Measurements from ENCODE around the gene TSNAX.

Gene TSNAX

DNA sequence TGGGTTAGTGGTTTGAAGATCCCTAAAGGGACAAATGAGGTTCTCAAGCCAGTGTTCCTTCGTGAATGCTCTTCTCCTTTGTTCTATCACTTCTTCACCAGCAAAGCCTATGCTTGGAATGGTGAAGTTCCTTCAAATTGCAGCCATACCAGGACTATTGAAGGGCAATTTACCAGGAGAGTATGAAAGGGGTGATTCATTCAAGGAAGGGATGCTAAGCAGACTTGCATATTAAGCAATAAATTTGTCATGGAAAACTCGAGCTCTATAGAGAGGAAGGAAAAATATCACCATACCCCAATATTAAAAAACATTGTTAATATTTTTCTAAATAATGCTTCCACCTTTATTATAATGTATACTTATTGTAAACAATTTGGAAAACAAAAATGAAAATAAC is 9.3 kb upstream of the TSNAX start:
- no peak for DNase-seq (ENCODE audit: low spot score)

DNA sequence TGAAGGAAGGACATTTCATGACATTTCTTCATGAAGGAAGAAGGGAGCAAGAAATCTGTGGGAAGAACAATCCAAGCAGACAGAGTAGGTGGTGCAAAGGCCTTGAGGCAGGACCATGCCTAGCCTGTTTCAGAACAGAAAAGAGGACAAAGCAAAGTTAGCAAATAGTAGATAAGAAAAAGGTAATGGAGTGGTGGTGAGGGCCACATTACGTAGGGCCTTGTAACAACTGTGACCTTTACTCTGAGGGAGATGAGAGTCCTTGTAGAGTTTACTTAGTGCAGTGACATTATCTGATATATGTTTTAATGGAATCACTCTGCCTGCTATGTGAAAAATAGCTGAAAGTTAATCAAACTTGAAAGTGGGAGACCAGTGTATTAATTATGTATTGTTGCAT is 6.4 kb upstream of the TSNAX start:
- no peak for DNase-seq (ENCODE audit: low spot score)

DNA sequence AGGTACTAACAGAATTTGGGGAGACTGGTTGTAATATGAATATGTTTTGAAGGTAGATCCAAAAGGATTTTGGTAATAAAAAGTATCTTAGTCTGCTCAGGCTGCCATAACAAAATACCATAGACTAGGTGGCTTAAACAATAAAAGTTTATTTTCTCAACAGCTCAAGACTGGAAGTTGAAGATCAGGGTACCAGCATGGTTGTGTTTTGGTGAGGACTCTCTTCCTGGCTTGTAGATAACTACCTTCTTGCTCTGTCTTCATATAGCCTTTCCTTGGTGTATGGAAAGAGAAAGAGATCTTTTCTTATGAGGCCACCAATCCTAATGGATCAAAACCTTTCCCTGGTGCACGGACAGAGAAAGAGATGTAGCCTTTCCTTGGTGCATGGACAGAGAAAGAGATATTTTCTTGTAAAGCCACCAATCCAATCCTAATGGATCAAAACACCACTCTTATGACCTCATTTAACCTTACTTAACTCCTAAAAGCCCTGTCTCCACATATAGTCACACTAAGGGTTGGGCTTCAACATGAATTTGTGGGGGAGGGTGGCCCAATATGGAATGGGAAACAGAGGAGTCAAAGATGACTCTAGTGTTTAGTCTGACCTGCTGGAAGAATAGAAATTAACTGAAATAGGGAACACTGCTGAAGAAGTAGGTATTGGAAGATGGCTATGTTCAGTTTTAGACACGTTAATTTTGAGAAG is 5.4 kb upstream of the TSNAX start:
- no peak for DNase-seq (ENCODE audit: low spot score)

DNA sequence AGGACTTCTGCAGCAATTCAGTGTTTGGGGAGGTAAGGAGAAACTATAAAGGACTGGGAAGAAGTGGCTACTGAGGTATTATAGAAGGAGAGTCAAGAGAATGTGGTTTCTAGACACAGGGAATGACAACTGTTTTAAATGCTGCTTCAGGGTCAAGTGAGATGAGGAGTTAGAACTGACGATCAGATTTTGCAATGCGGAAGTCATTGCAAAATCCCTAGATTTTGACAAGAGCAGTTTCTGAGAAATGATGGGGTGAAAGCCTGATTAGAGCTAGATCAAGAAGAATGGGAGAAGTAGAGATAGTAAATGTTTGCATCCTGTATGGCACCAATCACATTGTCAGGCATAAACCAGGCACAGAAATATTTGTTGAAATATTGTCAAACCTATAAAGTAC is 4.7 kb upstream of the TSNAX start:
- no peak for DNase-seq (ENCODE audit: low spot score)

DNA sequence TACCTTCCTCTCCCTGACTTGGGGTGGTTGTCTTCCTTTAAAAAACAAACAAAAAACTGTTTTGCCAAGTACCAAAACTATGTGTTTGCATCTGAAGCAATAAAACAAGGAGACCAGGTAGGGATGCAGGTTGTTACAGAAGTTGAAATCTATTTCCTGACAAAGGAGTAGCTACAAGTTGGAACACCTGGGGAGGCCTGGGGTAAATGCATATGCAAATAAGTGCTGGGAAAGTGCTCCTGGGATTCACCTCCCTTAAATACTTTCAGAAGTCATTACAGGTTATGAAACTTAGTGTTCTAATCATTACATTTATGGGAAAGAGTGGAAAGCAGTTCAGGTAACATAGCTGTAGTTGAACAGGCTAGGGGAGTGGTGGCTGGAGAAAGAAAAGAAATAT is 1.9 kb upstream of the TSNAX start:
- DNase-seq (ENCODE audit: low spot score) = no peak

DNA sequence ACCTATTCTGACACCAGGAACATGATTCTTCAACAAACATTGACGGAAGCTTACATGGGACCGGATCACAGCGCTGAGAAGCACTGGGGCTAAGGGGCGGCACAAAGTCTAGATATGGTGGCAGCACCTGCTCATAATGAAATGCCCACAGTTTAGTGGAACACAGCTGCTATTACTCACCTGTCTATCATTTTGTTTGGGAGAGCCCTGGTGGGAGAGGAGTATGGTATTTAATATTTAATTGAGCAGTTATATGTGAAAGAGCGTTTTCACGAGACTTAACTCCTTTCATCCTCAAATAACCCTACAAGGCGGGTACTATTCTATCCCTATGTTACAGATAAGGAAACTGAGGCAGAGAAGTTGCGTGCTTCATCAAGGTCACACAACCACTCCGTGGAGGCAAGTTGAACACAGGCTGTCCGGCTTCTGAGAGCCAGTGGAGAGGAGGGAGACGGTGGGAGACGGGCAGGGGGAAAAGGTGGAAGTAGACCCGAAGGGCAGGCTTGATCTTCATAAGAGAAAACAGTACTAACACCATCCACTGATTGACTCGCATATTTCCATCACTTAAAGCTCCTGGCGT is 790 bp upstream of the TSNAX start:
- DNase-seq (ENCODE audit: low spot score) = no peak

DNA sequence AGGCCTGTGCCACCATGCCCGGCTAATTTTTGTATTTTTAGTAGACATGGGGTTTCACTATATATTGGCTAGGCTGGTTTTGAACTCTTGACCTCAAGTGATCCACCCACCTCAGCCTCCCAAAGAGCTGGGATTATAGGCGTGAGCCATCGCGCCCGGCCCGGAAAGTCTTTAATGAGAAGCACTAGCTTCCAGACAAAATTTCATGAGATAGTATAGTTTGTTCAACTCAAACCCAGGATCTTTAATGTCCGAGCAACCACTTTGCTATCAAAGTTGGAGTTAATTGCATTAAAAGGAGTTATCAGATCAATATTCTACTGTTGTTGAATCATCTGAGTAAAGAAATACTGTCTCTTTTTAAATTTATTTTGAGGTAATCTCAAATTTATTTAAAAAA is 4.8 kb downstream of the TSNAX start:
- DNase-seq (ENCODE audit: low spot score) = no peak

DNA sequence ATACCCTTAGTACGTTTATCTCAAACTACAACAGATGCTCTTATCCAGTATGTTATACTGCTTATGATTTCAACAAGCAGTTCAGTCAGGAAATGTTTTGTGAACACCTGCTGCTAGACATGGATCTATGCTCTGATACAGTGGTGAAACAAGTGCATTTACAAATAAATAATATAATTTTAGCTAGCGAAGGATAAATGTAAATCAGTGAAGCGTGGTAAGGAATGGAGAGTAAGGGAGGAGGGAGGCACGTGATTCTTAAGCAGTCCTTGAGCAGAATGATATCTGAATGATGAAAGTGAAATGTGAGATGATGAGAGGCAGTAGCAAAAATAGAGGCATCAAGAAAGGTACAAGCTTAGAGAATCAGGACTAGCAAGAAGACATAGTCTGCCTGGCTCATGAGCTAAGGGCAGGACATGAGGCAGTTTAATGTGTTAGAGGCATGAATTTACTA is 6.3 kb downstream of the TSNAX start:
- no peak for DNase-seq (ENCODE audit: low spot score)

DNA sequence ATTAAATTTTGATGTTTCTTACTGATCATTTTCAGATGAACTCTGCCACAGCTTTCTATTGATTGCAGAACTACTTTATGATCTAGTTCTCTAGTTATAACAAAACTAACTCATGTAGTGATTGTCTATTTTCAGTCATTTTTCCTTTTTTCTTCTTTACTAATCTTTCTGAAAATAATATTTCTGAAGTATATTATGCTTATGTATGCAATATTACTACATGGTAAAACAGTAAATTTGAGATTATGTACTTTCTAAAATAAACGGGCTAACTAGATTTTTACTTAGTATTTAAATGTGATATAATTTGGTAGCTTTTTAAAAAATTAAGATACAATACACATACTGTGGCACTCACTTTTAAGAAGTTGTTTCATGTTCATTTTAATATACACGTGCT is 7.6 kb downstream of the TSNAX start:
- no peak for DNase-seq (ENCODE audit: low spot score)

DNA sequence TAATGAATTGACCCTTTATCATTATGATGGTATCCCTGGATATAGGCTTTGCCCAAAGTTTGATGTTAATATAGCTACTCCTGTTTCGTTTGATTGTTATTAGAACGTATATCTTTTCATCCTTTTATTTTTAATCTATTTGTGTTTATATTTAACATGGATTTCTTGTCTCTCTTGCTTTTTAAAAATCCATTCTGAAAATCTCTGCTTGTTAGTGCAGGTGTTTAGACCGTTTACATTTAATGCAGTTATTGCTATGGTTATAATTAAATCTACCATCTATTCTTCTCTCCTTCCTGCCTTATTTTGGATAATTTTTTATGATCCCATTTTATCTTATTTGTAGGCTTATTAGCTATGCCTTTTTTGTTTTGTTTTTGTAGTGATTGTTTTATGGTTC is 12.4 kb downstream of the TSNAX start:
- no peak for DNase-seq (ENCODE audit: low spot score)

DNA sequence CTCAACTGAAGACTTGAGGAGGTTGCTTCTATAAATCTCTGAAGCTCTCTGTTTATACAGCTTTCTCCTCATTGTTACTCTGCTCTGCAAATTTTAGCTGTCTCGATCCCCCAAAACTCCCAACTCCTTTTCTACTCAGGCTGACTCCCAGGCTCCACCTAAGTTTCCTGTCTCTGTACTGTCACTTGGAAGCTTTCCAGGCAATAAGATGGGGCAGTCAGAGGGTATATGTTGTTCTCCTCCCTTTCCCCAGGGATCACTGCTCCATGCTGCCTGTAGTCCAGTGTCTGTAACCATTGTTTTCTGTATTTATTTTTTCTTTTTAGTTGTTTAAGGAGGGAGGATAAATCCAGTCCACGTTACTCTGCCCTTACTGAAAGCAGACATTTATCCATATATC is 13.4 kb downstream of the TSNAX start:
- no peak for DNase-seq (ENCODE audit: low spot score)

DNA sequence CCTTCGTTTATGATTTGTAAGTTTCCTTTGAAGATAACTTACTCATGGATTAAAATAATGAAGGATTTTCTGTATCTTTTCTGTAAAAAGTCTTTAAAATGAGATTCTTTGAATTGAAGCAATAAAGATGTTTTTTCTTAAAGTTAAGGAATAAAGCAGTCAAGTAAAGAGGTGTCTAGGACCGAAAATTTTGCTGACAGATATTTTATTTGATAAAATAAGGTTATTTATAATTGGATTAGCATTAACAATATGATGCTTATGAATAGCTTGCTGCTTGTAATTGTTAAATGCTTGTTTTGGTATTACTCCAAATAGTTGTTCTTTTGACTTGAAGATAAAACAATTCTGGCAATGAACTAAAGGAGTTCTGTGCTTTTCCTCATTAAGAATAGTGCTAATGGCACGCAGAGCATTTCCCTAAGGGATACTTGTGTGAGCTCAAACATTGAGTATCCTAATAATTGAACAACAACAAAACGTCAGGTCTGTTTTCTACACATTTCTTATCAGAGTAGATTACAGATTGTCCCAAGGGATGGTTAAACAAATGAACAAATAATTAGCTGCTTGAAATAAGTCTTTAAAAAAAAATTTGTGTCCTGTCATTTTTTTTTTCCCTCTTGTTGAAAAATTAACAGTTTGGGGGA is 16.6 kb downstream of the TSNAX start:
- no peak for DNase-seq (ENCODE audit: low spot score)

DNA sequence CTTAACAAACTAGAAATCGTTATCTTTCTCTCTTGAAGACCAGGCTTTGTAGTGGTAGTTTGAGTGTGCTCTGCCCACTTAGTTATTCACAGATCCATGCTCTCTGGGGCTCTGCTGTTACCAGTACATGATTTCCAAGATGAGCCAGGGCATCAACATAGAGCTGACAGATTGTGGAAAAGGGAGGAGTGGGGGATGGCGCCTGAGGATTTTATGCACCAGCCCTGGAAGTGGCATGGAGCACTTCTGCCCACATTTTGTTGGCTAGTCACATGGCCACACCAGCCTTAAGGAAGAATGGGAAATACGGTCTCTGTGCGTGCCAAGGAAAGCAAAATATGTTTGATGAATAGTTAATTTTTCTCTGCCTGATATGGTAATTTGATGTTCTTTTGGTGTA is 18.2 kb downstream of the TSNAX start:
- no peak for DNase-seq (ENCODE audit: low spot score)

DNA sequence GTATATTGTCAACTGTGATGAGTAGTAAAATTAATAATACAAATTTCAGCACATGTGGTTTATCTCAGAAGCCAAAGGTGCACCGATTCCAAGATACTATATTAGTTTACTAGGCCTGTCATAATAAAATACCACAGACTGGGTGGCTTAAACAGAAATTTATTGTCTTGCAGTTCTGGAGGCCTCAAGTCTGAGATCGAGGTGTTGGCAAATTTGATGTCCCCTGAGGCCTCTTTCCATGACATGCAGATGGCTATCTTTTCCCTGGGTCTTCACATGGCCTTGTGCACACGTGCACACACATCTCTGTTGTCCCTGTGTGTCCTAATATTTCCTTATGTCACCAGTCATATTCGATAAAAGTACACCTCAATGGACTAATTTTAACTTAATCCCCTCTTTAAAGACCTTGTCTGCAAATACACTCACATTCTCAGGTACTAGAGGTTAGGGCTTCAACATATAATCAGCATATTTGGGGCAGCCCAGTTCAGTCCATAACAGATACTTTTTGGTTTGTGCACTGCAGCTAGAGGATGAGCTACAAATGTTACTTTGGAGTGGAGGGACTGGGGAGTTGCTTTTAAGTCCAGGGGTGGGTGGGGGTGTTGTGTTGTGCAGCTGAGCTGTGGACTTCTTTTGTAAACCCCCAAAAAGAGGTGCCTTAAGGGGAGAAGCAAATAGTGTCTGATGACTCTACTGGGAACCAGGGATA is 21.4 kb downstream of the TSNAX start:
- DNase-seq (ENCODE audit: low spot score) = no peak

DNA sequence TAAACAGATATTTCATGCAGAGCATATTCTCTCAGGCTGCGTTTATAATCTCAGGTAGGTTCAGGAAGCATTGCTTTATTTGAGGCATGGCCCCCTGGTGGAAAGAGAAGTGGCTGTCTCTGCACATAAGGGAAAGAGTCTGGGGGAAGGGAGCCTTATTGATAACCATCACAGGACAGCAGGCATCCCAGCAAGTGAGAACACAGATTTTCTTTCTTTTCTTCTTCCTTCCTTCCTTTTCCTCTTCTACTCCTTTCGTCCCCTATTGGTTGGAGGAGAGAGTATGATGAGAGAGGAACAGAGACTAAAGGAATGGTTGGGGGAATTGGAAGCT is 21.9 kb downstream of the TSNAX start:
- DNase-seq (ENCODE audit: low spot score) = no peak

DNA sequence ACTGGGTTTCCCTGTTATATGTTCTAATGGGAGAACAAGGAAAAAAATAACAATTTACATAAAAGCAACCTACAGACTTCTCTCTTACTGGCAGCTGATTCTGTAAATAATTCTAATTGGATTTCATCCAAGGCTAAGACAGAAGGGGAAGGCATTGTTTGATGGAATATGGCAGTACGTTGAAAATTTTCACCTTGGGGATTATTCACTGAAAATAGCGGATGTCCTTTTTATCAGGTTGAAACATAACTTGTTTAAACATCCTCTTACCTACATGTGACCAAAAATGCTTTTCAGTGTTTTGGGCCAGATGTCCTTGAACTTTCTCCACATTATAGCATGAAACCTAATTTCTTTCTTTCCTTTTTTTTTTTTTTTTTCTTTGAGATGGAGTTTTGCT is 24.9 kb downstream of the TSNAX start:
- no peak for DNase-seq (ENCODE audit: low spot score)

DNA sequence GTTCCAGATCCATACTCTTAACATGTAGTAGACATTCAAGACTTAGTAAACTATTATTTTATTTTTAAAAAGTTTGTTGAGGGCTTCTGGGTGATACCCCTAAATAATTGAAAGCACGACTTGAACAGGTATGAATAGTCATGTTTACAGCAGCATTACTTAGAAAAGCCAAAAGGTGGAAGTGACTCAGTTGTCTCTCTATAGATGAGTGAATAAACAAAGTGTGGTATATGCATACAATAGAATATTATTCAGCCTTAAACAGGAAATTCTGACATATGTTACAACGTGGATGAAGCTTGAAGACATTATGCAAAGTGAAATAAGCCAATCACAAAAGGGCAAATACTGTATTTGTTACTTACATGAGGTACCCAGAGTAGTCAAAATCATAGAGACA is 26.5 kb downstream of the TSNAX start:
- no peak for DNase-seq (ENCODE audit: low spot score)

DNA sequence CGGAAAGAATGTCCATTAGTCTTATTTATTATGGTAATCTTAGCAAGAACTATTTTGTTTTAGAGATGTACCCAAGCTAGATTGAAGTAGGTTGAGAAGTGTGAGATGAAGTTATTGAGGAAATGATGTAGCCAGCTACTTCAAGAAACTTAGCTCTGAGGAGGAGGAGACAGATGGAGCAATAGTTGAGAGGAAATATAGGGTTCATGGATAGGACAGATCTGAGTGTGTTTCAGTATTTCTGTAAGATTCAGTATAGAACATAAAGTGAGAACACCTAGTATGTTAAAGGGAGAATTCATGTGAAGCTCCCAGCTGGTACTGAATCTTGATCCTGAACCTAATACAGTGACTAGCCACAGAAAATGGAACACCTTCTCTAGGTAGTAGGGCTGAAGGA is 28.9 kb downstream of the TSNAX start:
- no peak for DNase-seq (ENCODE audit: low spot score)

DNA sequence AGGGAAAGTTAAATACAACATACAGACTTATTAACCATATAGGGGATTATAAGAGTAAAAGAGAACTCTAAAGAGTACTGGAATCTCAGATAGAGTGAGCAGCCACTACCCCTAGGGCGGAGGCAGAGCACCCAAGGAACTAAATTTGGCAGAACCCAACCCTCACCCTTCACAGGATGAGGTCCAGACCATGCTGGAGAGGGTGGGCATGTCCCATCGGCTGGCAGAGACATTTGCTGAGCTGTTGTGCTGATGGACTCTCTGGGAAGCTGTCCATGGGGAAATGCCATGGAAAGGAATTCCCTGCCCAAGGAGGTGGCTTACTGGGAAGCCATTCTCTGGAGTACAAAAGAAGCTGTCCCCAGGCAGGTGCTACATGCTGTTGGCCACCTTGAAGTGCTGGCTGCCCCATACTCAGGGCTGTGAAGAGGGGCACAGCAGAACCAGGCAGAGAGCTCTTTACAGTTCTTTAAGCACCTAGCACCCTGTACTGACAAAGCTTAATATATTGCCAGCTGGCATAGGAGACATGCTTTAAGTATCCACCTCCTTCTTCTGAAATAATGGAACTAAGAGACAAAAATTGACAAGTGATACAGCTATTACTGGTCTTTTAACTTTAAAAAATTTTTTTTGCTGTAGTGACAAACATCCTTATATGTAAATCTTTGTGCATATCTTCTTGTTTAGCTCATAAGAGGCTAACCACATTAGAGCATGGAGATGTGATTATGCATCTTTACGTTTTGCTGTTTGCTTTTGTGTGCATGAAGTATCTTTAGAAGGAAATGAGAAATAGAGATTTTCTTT is 29.6 kb downstream of the TSNAX start:
- no peak for DNase-seq (ENCODE audit: low spot score)

DNA sequence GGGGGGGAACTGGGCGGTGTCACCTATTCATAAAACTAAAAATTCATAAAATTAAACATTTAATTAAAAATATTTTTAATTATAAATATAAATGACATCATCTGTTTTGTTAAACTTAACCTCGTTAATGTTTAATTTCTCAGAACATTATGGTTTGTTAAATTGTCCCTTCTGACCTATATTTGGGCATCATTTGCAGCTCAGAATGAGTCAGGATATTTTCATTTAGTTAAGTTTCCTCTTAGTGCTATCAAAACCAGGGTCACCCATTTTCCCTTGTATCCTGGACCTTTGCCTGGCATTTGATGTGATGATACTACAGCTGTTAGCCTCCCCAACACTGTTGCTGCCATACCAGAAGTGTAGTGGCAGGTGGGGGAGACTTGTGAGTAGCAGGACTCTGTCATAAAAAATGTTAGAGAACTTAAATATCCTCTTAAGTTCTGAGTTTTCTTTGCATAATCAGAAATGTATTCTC is 30.3 kb downstream of the TSNAX start:
- DNase-seq (ENCODE audit: low spot score) = no peak

DNA sequence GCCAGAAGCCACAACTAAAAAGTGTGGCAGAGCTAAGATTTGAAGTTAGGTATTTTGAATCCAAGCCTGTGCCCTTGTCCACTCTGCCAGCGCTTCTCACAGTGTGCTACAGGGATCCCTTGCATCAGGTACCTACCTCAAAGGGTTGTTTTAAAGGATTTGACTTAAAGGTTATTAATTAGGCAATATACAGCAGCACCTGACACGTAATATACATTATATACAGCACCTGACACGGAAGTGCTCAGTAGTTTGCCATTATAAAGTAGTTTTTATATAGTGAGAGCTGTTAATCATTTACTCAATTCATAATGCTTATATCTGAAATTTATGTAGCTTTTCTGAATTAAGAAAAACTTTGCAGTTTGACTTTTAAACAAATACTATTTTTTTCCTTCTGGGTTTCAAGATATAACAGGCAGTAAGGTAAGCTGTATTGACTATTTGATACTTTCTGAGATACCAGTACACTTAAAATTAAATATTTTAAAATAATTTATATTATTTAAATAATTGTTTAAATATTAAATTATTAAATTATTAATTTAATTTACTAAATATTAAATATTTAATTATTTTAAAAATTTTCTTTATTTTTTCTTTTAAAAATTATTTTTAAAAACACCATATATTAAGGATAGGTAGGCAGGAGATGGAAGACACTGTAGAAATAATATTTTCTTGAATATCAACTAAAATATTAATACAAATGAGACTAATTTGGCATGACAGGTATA is 33.3 kb downstream of the TSNAX start:
- no peak for DNase-seq (ENCODE audit: low spot score)
